Measurements from ENCODE around the gene HIPK3.

The HIPK3 gene

DNA sequence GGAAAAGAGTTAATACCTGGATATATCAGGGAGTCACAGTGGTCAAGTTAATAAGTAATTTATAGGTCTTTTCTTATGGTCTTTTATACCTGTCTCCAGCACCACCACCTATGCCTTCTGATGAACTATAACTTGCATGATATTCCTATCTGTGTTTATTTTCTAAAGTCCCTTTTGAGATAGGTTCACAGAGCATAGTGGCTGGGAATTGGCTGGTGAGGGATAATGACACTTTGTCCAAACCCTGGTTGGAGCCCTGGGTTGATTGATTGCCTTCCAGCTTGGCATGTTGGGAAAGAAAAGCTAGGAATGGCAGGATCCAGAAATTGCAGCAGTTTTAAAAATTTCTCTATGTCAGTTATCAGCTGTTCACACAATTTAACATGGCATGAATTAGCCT, 23.2 kb downstream of the HIPK3 start:
- H3K27me3 ChIP-seq (ENCODE audit: low read depth, low read length): no peaks in the 10 kb centered on the region
- TF ChIP-seq EZH2phosphoT487 (IDR thresholded peaks at IDR 0.05; ENCODE audit: low read depth): no peak
- TF ChIP-seq, protein P1, sequence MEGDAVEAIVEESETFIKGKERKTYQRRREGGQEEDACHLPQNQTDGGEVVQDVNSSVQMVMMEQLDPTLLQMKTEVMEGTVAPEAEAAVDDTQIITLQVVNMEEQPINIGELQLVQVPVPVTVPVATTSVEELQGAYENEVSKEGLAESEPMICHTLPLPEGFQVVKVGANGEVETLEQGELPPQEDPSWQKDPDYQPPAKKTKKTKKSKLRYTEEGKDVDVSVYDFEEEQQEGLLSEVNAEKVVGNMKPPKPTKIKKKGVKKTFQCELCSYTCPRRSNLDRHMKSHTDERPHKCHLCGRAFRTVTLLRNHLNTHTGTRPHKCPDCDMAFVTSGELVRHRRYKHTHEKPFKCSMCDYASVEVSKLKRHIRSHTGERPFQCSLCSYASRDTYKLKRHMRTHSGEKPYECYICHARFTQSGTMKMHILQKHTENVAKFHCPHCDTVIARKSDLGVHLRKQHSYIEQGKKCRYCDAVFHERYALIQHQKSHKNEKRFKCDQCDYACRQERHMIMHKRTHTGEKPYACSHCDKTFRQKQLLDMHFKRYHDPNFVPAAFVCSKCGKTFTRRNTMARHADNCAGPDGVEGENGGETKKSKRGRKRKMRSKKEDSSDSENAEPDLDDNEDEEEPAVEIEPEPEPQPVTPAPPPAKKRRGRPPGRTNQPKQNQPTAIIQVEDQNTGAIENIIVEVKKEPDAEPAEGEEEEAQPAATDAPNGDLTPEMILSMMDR (IDR thresholded peaks at IDR 0.05; ENCODE audit: low read depth, low read length): no peak
- H3K9me3 ChIP-seq (ENCODE audit: insufficient read depth, low read length): no peaks in the 10 kb centered on the region
- no peak overlapping the region for H3K27ac ChIP-seq (ENCODE audit: low read length)
- peaks cover 46% of the 10 kb centered on the region for H3K79me2 ChIP-seq (ENCODE audit: low read length)
- no peaks in the 10 kb centered on the region for H3K4me1 ChIP-seq (ENCODE audit: low read length)
- H4K20me1 ChIP-seq (ENCODE audit: insufficient read depth, low read length): peaks cover 33% of the 10 kb centered on the region
- H3K9ac ChIP-seq (ENCODE audit: low read length): no peak overlapping the region
- H2AFZ ChIP-seq (ENCODE audit: low read depth, low read length): no peak overlapping the region
- H3K4me2 ChIP-seq (ENCODE audit: low read length): no peak overlapping the region
- H3K36me3 ChIP-seq (replicated peaks; ENCODE audit: low read depth, low read length): no peaks in the 10 kb centered on the region
- no peak overlapping the region for H3K4me3 ChIP-seq (ENCODE audit: low read length)

DNA sequence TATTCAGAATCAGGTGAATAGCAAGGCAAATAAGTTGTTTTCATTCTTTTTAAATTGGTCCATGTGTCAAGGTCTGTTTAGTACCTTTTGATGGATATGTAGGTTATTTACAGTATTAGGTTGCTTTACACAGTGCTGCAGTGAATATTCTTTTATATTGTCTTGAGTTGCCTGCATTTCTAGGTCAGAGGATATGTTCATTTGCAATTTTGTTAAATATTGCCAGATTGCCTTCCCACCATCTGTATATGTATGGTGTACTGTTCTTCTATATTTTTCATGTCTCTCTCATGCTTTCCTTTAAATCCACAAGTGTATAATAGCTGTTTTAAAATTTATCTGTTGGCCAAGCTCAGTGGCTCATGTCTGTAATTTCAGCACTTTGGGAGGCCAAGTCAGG, 24.6 kb downstream of the HIPK3 start:
- no peak overlapping the region for H2AFZ ChIP-seq (ENCODE audit: low read depth, low read length)

DNA sequence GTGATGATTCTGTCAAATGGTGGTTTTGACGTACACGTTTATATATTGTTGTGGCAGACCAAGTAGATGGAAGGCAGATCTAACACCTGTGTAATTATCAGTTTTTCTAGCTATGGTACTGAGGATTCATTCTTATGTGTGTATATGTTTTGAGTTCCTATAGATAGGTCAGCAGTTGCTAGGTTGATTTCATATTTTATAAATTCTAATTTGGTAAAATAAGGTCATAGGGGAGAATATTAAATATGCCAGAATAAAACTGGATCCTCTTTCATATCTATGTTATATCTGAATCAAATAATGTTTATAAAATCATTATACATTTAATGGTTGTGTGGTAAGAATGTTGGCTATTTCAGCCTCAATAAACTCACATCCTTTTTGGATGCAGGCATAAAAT, 27.6 kb downstream of the HIPK3 start:
- no peaks in the 10 kb centered on the region for H3K27me3 ChIP-seq (ENCODE audit: low read depth, low read length)
- no peaks in the 10 kb centered on the region for H3K4me1 ChIP-seq (ENCODE audit: low read length)
- no peak overlapping the region for H3K4me3 ChIP-seq (ENCODE audit: low read length)
- H3K36me3 ChIP-seq (replicated peaks; ENCODE audit: low read depth, low read length): peaks cover 12% of the 10 kb centered on the region
- no peaks in the 10 kb centered on the region for H3K9me3 ChIP-seq (ENCODE audit: insufficient read depth, low read length)
- no peak for TF ChIP-seq EZH2phosphoT487 (IDR thresholded peaks at IDR 0.05; ENCODE audit: low read depth)
- TF ChIP-seq, protein P1 (IDR thresholded peaks at IDR 0.05; ENCODE audit: low read depth, low read length): no peak
- no peak overlapping the region for H3K9ac ChIP-seq (ENCODE audit: low read length)
- no peak overlapping the region for H3K27ac ChIP-seq (ENCODE audit: low read length)
- H4K20me1 ChIP-seq (ENCODE audit: insufficient read depth, low read length): peaks cover 29% of the 10 kb centered on the region
- no peak overlapping the region for H2AFZ ChIP-seq (ENCODE audit: low read depth, low read length)
- H3K79me2 ChIP-seq (ENCODE audit: low read length): peaks cover 28% of the 10 kb centered on the region
- H3K4me2 ChIP-seq (ENCODE audit: low read length): no peak overlapping the region

More for the DNA sequence above, 24.6 kb downstream of the HIPK3 start:
- Histone ChIP-seq H4K20me1 (ENCODE audit: insufficient read depth, low read length) (peaks cover 35% of the 10 kb centered on the region), H3K4me3 (ENCODE audit: low read length) (no peak overlapping the region), H3K9me3 (ENCODE audit: insufficient read depth, low read length) (no peaks in the 10 kb centered on the region), H3K27ac (ENCODE audit: low read length) (no peak overlapping the region), H3K4me1 (ENCODE audit: low read length) (no peaks in the 10 kb centered on the region), H3K9ac (ENCODE audit: low read length) (no peak overlapping the region), H3K79me2 (ENCODE audit: low read length) (peaks cover 40% of the 10 kb centered on the region), H3K36me3 (replicated peaks; ENCODE audit: low read depth, low read length) (peaks cover 5% of the 10 kb centered on the region), H3K4me2 (ENCODE audit: low read length) (no peak overlapping the region), H3K27me3 (ENCODE audit: low read depth, low read length) (no peaks in the 10 kb centered on the region)
- TF ChIP-seq EZH2phosphoT487 (IDR thresholded peaks at IDR 0.05; ENCODE audit: low read depth): no peak
- TF ChIP-seq, protein P1 (IDR thresholded peaks at IDR 0.05; ENCODE audit: low read depth, low read length): no peak

DNA sequence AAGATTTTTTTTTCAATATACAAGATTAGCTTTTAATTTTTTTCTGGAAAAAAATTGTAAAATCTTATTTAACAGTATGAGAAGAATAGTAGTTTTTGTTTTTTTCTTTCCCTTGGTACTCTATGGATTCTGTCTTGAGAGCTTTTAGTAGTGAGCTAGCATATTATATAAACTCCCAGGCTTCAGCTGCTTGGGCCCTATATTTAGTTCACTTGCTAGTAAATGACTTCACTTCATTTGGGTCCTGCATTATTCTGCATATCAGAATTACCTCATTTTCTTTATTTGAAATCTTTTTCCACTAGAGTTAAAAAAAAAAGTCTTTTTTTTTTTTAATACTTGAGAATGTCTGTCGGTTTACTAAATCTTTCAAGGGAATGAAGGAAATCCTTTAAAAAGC, 33.1 kb downstream of the HIPK3 start:
- no peaks in the 10 kb centered on the region for H3K9me3 ChIP-seq (ENCODE audit: insufficient read depth, low read length)
- H2AFZ ChIP-seq (ENCODE audit: low read depth, low read length): no peak overlapping the region
- peaks cover 12% of the 10 kb centered on the region for H4K20me1 ChIP-seq (ENCODE audit: insufficient read depth, low read length)
- H3K27me3 ChIP-seq (ENCODE audit: low read depth, low read length): no peaks in the 10 kb centered on the region
- no peak for TF ChIP-seq EZH2phosphoT487 (IDR thresholded peaks at IDR 0.05; ENCODE audit: low read depth)
- TF ChIP-seq, protein P1 (IDR thresholded peaks at IDR 0.05; ENCODE audit: low read depth, low read length): no peak
- H3K27ac ChIP-seq (ENCODE audit: low read length): no peak overlapping the region
- no peak overlapping the region for H3K9ac ChIP-seq (ENCODE audit: low read length)
- H3K4me2 ChIP-seq (ENCODE audit: low read length): no peak overlapping the region
- no peaks in the 10 kb centered on the region for H3K4me1 ChIP-seq (ENCODE audit: low read length)
- H3K36me3 ChIP-seq (replicated peaks; ENCODE audit: low read depth, low read length): peaks cover 12% of the 10 kb centered on the region
- H3K79me2 ChIP-seq (ENCODE audit: low read length): no peaks in the 10 kb centered on the region
- no peak overlapping the region for H3K4me3 ChIP-seq (ENCODE audit: low read length)

Data from OCI-LY3 (cell line).